Raji (cell line): Measurements from ENCODE around the gene SOX5.

Source experiments
- POLR2A ChIP-seq: IDR thresholded peaks from 2 replicates; pipeline ENCODE4 v1.6.1; 2011; ENCODE audit warnings: low read depth, low read length, control low read depth; ENCODE audit not compliant: insufficient read depth

Gene SOX5

DNA sequence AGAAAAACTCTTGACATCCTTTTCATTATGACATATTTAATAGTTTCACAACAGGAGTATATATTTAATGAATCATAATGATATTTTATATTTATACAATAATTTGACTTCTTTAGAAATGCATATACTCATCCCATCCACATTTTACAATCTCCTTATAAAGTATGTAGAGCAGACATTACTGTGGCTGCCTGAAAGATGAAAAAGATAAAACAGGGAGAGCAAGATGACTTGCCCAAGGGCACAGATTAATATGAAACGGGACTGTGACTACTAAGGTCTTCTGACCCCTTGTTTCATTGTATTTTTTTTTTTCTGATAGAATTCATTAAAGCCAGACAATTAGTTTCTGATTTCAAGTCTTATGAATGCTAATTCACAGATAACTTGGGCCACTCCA, 293.6 kb downstream of the SOX5 start:
- no peak for TF ChIP-seq POLR2A

DNA sequence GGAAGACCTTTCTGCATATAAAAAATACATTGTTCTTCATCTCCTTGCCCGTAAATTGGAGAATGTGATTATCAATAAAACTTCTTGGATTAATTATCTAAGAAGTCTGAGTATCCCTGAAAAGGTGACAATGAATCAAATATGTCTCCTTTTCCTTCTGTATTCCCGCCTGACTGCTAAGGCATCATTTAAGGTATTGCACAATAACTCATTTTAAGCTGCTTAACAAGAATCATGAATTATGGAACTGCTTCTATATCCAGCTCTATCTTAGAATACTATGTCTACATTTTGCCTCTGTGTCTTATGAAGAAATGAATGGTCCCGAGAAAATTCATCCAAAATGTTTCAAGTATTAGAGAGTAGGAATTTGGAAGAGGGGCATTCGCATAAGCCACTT, 294.4 kb downstream of the SOX5 start:
- TF ChIP-seq POLR2A, result no peak

DNA sequence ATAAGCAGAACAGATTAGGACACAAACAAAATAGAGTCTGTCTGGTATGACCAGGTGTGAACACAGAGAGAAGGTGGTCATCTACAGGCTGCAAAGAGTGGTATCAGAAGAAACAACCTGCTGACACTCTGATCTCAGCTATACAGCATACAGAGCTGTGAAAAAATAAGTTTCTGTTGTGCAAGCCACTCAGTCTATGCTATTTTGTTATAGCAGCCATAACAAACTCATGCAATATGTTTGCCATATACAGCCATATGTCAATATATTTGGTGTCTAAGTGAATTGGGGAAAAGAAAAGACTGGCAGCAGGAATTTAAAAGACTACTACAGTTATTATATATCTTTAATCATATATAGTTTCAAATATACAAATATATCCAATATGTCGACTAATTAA, 300.9 kb downstream of the SOX5 start:
- no peak for TF ChIP-seq POLR2A

DNA sequence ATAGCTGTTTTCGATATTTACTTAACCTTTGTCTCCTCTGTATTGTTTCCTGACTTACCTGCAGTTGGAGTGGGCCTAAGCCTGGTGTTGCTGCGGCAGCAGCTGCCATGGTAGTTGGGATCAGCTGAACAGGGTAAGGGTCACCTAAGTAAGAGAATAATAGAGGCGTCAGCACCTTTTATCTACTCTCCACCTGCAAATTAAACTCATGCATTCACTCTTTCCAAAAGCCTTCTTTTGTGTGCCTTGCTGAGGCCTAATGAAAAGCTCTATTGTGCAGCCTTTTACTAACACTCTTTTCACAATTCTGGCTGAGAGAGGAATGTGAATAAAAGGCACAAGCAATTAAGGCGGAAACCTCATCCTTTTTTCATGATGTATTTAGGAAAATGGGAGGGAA, 308.7 kb downstream of the SOX5 start:
- no peak for TF ChIP-seq POLR2A

DNA sequence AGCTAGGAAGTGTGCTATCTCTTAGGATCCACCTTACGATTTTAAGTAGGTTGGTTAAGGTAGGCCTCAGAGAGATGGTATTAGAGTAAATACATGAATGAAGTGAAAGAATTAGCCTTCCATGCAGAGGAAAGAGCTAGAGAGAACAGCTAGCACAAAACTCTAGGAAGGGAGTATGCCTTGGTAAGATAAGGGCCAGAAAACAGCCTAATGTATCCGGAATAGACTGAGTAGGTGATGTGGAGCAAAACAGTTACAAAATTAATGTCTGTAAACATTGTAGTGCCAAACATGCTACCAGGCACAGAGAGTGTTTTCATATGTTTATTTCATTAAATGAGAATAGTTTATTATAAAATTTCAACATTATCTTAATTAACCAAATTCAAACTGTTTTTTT, 315.1 kb downstream of the SOX5 start:
- no peak for TF ChIP-seq POLR2A

DNA sequence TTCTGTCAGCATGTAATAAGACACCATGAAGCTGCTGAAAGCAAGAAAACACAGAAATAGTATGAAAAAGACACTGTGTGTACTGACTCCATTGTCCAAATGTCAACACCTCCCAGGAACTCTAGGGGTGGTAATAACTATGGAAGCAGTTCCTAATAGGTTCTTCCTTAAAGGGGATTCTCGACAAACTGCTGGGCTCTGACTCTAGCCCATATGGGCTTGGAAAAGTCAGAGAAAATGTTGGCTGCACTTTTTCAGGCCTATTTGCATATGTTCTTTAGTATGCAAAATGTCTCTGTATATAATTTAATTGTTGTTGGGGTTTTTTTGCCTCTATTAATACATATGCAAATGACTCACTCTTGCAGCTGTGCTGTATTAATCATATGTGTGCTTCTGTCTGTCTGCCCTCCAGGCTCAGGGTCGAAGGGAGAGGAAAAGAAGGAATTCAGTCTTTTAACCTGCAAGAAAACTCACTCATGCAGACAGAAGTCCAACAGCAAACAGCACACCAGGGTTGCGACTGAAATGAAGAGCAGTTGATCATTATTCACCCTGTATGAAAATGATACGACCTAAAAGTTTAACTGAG, 317.6 kb downstream of the SOX5 start:
- no peak for TF ChIP-seq POLR2A

DNA sequence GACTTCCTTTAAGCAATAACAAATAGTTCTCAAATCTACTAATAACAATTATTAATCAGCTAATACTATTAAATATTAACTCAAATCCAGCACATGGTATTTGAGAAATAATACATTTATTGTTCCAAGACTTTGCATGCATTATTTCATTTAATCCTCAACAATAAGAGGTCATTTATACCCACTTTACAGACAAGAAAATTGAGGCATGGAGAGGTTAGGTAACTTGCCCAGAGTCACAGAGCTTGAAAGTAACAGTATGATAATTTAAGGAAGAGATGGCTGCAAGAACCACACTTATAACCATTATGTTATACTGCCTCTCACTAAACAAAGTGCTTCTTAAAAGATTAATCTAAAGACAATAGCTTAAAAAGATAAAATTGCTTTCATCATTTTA, 318.9 kb downstream of the SOX5 start:
- TF ChIP-seq POLR2A, result no peak

DNA sequence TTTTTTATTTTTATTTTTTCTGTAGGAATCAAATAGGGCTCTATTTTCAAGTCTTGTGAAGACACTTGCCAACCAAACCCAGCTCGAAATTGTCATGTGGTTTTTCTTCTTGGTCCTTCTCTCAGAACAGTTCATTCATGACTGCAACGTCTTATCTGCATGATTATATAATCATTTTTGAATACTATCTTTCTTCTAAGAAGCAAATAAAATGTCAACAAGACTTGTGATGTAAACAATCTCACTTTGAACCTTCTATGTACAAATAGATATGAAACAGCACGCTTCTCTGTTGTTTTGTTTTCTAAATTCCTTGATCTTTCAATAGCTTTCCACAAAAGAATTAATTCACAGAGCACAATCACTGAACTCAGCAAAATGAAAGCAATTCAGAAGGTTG, 320.7 kb downstream of the SOX5 start:
- no peak for TF ChIP-seq POLR2A

DNA sequence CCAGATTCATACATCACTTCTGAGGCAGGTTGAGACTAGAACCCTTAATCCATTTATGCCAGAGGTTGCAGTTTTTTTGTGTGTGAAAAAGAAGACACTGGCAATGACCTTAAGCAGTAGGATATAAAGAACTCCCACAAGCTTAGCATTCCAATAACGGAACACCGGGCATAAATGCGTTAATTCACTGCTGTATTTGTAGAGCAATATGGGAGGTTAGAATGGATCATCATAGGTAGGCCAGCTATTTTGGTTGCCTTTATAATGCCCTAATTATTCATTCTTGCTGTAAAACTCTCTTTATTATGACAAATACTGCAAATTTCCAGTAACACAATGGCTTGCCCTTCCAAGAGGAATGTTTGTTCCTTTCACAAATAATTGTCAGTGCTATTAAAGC, 322.7 kb downstream of the SOX5 start:
- no peak for TF ChIP-seq POLR2A

DNA sequence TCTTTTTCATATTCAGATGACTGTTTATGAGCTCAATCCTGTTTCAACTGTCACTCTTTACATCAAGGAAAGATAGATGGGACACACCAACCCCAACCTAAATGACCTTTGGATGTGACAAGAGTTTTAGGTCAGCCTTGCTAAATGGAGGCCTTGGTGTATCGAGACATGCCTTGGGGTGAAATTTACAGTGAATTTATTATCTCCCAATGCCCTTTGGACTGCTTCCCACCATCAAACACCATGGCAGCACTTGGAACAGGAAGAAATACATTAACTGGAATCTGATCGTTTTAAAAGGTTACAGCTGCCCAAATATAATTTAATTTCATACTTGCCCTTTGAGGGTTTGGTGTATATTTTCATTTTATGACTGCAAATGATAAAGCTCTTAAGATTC, 327.6 kb downstream of the SOX5 start:
- TF ChIP-seq POLR2A, result no peak

DNA sequence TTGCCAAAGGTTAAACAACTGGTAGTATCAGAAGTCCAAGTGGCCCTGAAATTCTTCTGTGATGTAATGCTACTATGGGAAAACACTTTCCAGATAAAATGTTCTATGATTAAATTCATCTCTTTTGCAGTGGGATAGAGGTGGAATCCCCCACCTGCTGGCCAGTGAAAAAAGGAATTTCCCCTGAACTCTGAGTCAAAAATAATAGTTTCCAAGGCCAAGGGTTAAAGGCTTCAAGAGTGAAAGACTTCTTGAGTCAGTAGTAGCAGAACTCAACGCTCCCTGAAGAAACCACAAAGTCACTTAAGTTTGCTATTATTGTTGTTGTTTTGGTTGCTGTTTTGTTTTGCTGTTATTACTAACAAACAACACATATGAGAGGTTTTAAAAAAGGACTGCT, 330.8 kb downstream of the SOX5 start:
- TF ChIP-seq POLR2A, result no peak

DNA sequence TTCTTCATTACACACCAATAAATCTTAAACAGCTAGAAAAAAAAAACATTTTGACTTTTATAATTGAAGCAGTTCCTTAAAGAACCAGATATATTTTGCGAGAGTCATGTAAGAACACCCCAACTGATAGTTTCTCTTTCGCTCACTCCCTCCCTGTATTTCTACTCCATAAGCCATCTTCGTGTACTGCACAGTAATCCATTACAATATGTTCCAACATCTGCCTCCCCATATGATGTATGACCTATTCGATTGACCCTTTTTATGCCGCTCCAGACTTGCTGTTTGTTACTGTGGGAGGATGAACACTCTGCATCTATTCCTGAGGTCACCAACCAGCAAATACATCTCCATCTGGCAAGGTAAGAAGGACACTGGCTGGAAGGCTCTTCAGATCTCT, 331.7 kb downstream of the SOX5 start:
- no peak for TF ChIP-seq POLR2A

DNA sequence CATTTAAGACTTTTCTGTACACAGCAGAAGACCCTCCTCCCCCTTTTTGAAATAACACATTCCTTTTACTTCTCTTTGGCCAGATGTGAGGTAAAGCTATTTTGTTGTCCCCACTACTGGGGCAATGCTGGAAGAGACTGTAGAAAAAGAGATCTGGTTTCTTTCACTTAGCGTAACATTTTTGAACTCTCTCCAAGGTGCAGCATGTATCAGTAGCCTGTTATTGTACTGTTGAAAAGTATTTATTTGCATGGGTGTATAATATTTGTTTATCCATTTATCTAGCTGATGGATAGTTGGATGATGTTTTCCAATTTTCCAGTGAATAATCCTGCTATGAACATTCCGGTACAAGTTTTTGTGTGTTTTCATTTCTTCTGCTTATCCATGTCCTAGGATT, 335.2 kb downstream of the SOX5 start:
- no peak for TF ChIP-seq POLR2A

DNA sequence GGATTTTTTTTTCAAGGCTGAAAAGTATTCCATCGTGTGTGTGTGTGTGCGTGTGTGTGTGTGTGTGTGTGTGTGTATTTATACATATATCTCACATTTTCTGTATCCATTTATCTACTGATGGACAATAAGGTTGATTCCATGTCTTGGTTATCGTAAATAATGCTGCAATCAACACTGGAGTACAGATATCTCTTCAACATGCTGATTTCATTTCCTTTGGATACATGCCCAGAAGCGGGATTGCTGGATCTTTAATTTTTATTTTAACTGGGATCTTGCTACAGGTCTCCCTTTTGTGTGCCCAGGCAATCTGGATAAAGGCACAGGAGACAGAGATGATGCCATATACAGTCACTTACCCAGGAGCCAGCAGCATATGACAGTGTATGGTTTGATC, 338.1 kb downstream of the SOX5 start:
- TF ChIP-seq POLR2A, result no peak

DNA sequence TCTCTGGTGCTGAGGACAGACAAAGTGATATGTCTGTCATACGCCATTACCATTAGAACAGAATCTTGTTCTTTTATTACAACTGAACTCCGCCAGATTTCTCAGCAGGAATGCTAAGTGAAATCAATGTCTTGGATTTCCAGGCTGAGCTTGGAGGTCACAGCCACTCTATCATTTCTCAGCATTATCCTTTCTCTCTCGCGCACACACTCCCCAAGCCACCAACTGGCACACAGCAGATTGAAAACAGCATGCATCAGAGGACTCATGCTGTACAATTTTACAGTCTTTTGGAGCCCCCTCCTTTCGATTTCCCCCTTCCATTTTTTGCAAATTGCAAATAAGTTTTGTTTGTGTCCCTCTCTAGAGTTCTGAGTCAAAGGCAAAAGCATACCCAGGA, 348.6 kb downstream of the SOX5 start:
- no peak for TF ChIP-seq POLR2A

DNA sequence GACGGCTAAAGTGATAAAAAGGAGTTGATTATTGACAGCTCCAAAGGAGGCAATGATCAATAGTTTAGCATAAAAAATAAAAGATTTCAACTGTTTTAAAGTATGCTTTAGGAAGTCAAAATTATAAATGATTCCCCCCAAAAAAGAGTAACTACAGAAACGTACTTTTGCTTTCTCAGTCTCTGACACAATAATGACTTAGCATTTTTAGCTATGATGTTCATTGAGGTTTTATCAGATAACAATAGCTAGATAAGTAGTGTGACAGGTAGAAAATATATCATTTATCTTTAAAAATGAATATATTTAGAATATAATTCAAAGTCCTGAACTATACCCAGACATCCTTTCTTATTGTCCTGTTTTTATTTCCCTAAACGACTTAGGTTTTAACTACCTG, 352.9 kb downstream of the SOX5 start:
- no peak for TF ChIP-seq POLR2A

DNA sequence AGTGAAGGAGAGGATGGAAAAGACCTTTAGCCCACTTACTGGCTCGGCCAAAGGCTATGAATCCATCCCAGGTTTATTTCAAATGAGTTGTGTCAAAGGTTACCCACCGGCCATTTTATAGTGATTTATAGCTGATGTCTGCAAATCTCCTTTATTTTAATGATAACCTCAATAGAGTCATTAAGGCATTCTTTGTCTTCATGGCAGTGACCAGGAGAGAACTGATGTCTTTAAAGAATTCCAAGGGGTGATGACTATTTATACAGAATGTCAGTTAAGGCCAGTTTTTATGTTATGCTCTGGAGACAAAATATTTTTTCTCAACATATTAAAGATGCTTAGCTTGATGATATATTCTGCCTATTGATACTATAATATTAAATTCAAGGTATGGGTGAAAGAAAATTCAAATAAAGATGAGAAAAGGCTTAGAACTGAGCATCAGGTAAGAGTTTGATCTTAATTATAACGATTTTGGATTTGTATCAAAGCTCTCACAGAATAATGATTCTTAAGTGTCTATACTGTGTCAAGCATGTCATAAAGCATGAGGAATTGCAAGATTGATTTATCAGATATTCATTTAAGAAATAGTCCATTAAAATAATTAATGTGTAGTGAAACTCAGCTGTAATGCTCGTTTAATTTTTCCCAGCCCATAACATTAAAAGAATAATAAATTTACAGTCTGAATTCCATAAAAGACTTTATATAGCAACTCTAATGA, 361.5 kb downstream of the SOX5 start:
- no peak for TF ChIP-seq POLR2A
